GM19099 (cell line): ENCODE data around the gene STARD3.

ENCODE experiments used
- POLR2A ChIP-seq: IDR thresholded peaks from 3 replicates; pipeline ENCODE4 v1.6.1; 2011; ENCODE audit warnings: low read depth; ENCODE audit not compliant: insufficient read length; ENCODE audit errors: extremely low read depth

The STARD3 gene

GRCh38 chr17:39600997-39601597, 35.8 kb upstream of the STARD3 start:
- TF ChIP-seq POLR2A: no peak

GRCh38 chr17:39601758-39602532, 35.0 kb upstream of the STARD3 start:
- TF ChIP-seq POLR2A: no peak

- no peak for TF ChIP-seq POLR2A
These were observed 34.2 kb upstream of the STARD3 start for GRCh38 chr17:39602533-39603303.

GRCh38 chr17:39603304-39604016, 33.5 kb upstream of the STARD3 start:
- no peak for TF ChIP-seq POLR2A

- TF ChIP-seq POLR2A: no peak
These were observed 31.9 kb upstream of the STARD3 start for GRCh38 chr17:39604911-39605491.

- no peak for TF ChIP-seq POLR2A
These were observed 31.2 kb upstream of the STARD3 start for GRCh38 chr17:39605492-39606433.

- TF ChIP-seq POLR2A: no peak
These were observed 30.4 kb upstream of the STARD3 start for GRCh38 chr17:39606434-39607056.

GRCh38 chr17:39607057-39607850, 29.7 kb upstream of the STARD3 start:
- TF ChIP-seq POLR2A: no peak

- no peak for TF ChIP-seq POLR2A
These were observed 29.2 kb upstream of the STARD3 start, which contains the start of gene NEUROD2 for GRCh38 chr17:39607851-39608130. TSS of gene NEUROD2 (minus strand) at chr17:39607920. CDS start at chr17:39606599, 1,321 bp downstream.

GRCh38 chr17:39608142-39608981, 28.6 kb upstream of the STARD3 start:
- TF ChIP-seq POLR2A: no peak

GRCh38 chr17:39609416-39610025, 27.4 kb upstream of the STARD3 start:
- no peak for TF ChIP-seq POLR2A
